Central memory CD4-positive, alpha-beta T cell (primary cell): ENCODE measurements around the gene VIPAS39.

Experiments
- DNase-seq: peaks from one replicate; pipeline ENCODE4 v3.0.0; 2022

Gene VIPAS39

DNA sequence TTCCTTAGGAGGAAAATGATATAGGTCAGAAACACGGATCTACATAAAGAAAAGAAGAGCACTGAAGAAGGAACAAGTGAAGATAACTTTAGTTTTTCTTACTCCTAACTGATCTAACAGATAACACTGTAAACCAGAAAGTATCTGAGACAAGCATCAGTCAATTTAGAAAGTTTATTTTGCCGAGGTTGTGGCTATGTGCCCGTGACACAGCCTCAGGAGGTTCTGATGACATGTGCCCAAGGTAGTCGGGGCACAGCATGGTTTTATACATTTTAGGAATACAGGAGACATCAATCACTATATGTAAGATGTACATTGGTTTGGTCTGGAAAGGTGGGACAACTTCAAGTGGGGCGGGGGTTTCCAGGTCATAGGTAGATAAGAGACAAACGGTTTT, 57.2 kb downstream of the VIPAS39 start:
- DNase-seq: no peak

DNA sequence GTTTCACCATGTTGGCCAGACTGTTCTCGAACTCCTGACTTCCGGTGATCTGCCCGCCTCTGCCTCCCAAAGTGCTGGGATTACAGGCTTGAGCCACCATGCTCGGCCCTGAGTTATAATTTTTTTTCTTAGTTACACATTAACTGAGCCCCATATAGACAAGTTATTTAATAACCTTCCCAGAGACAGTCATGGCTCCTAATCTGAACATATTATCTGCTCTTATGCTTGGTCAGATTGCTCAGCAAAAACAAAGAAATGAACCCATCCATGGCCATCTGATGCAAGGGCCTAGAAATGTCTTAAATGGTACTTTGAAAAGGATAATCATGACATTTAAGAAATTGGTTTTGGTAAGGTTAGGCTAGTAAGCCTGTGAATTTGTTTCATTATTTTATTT, 67.2 kb downstream of the VIPAS39 start:
- no peak for DNase-seq

DNA sequence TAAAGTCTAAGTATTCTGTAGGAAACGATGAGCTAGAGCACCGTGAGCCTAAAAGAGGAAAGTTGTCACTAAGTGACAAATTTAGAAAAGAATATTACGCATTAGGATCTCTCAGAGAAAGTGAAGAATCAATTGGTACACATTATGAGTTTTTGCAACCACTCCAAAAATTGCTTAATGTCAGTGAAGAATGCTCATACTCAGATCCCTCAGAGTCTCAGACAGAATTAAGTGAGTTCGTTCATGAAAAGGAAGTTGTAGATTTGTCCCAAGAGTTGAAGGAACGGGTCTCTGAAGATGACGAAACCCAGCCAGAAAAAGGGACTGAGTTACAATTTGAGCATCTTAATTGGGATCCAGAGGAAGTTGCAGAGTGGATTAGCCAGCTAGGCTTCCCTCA, 78.7 kb downstream of the VIPAS39 start:
- no peak for DNase-seq

GRCh38 chr14:77377502-77377844, 79.9 kb downstream of the VIPAS39 start:
- DNase-seq: no peak

GRCh38 chr14:77376771-77377501, 80.5 kb downstream of the VIPAS39 start, which contains the start of the genes SAMD15 and TMED8:
Gene SAMD15, plus strand, starts transcription at chr14:77377379. Its CDS starts 40 bp downstream, at chr14:77377419.
Gene TMED8, minus strand, starts transcription at chr14:77377094. Its CDS starts 41 bp downstream, at chr14:77377053.
- peak; percentile 85 for DNase-seq
